Transverse colon (tissue), 4 donors: ENCODE results near the gene FOXN4. TPM values are rescaled to one million over a fixed set of nuclear protein-coding genes. Genes with fewer than 3 reads are reported as not detected.

ENCODE experiments used
- DNase-seq: peaks from one replicate; pipeline ENCODE4 v3.0.0-alpha.2; 2019
- H3K27ac ChIP-seq, 4 donors: fragments of 200-600 bp; sonication (generic); 2 replicates each; pipeline ENCODE4 v1.5.1; 2016 to 2018; ENCODE audit warnings: inconsistent platforms in 4 of 4
- H3K27me3 ChIP-seq: fragments of 200-600 bp; sonication (generic); 2 replicates; pipeline ENCODE4 v1.5.1; 2017; ENCODE audit warnings: inconsistent platforms
- H3K36me3 ChIP-seq, 4 donors: fragments of 200-600 bp; sonication (generic); 2 replicates each; pipeline ENCODE4 v1.5.1; 2017 to 2019; ENCODE audit warnings: inconsistent platforms in 4 of 4
- H3K4me1 ChIP-seq, 4 donors: fragments of 200-600 bp; sonication (generic); 2 replicates each; pipeline ENCODE4 v1.5.1; 2017 to 2020; ENCODE audit warnings: inconsistent platforms in 4 of 4
- H3K4me3 ChIP-seq, 4 donors: fragments of 200-600 bp; sonication (generic); 1 replicate in 1 of 4; 2 replicates in 3 of 4; pipeline versions ENCODE4 v1.5.1 to v1.6.1; 2017 to 2019; ENCODE audit warnings: inconsistent platforms in 4 of 4
- H3K9me3 ChIP-seq, 2 donors: fragments of 200-600 bp; sonication (generic); 2 replicates each; pipeline ENCODE4 v1.5.1; 2017 to 2019; ENCODE audit warnings: inconsistent platforms in 2 of 2
- CTCF ChIP-seq, 5 experiments: fragments of 200-600 bp in 3 of 5; fragments of 450-650 bp in 2 of 5; sonication (generic) in 3 of 5; IDR thresholded peaks; 1 replicate in 2 of 5; 2 replicates in 3 of 5; pipeline ENCODE4 v1.5.1; 2016 to 2017; ENCODE audit warnings: antibody characterized with exemption in 5 of 5, inconsistent platforms in 3 of 5, mild to moderate bottlenecking in 2 of 5, moderate library complexity in 1 of 5
- EP300 ChIP-seq: sonication (generic); formaldehyde crosslinking; IDR thresholded peaks from one replicate; pipeline ENCODE4 v1.6.1; 2017; ENCODE audit warnings: antibody characterized with exemption, low read depth
- POLR2A ChIP-seq: fragments of 450-650 bp; IDR thresholded peaks from one replicate; pipeline ENCODE4 v1.6.1; 2016; ENCODE audit warnings: antibody characterized with exemption, mild to moderate bottlenecking, moderate library complexity
- POLR2AphosphoS5 ChIP-seq, 3 donors: sonication (generic); formaldehyde crosslinking; IDR thresholded peaks; one replicate each; pipeline ENCODE4 v1.6.1; 2016; ENCODE audit warnings: antibody characterized with exemption in 3 of 3
- WGBS, 2 donors: methylation state at CpG; one replicate each; pipeline ENCODE4 v1.1.5; 2018; ENCODE audit warnings: low coverage in 1 of 2; 5-methylcytosine and 5-hydroxymethylcytosine counted together
- in situ Hi-C, 4 donors: fragments of 200-750 bp; cut with MboI; loops; one replicate each; pipeline versions ENCODE4 v1.15.0 to v1.15.1; 2017; ENCODE audit warnings: low sequenced_read_pairs in 3 of 4, low pct_ligation_motif_present in 1 of 4, low pct_unique_long_range_greater_than_20kb in 1 of 4
- intact Hi-C: fragments of 100-400 bp; cut with DNase I; formaldehyde crosslinking; loops from one replicate; pipeline ENCODE4 v1.15.1; 2023; ENCODE audit warnings: low total_unique reads
- total RNA-seq, 4 donors: library from RNA; depleted of rRNA; stranded (reverse); fragments of >200 nt; gene quantifications; one replicate each; pipeline ENCODE4 v1.1.0, GENCODE V29; 2016

Gene FOXN4, protein sequence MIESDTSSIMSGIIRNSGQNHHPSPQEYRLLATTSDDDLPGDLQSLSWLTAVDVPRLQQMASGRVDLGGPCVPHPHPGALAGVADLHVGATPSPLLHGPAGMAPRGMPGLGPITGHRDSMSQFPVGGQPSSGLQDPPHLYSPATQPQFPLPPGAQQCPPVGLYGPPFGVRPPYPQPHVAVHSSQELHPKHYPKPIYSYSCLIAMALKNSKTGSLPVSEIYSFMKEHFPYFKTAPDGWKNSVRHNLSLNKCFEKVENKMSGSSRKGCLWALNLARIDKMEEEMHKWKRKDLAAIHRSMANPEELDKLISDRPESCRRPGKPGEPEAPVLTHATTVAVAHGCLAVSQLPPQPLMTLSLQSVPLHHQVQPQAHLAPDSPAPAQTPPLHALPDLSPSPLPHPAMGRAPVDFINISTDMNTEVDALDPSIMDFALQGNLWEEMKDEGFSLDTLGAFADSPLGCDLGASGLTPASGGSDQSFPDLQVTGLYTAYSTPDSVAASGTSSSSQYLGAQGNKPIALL
- not detected for total RNA-seq

- Histone ChIP-seq H3K4me3 (peak within 1 kb of the TSS; percentile 18 to 58 (median 35)), H3K4me1 (peaks cover 6 to 20% (median 16%) of the 10 kb centered on the region in 4 donors), H3K9me3 (no peaks in the 10 kb centered on the region), H3K27ac (no peak within 1 kb of the TSS), H3K36me3 (no peaks in the 10 kb centered on the region), H3K27me3 (peaks cover 78% of the 10 kb centered on the region)
- DNase-seq = no peak
- intact Hi-C loops (no loop called here), in situ Hi-C loops (no loop called here)
- 10 to 21% methylated on average over 9 to 35 of the region's 43 CpGs for WGBS, 2 donors
- TF ChIP-seq POLR2A (no peak), CTCF (IDR thresholded peaks at IDR 0.05) (no peak), POLR2AphosphoS5 (IDR thresholded peaks at IDR 0.05) (no peak), EP300 (no peak)
These were observed at the start of gene FOXN4 for GRCh38 chr12:109308534-109309380. Gene FOXN4 (minus strand): TSS chr12:109309284. CDS start chr12:109308321, 963 bp downstream.

DNA sequence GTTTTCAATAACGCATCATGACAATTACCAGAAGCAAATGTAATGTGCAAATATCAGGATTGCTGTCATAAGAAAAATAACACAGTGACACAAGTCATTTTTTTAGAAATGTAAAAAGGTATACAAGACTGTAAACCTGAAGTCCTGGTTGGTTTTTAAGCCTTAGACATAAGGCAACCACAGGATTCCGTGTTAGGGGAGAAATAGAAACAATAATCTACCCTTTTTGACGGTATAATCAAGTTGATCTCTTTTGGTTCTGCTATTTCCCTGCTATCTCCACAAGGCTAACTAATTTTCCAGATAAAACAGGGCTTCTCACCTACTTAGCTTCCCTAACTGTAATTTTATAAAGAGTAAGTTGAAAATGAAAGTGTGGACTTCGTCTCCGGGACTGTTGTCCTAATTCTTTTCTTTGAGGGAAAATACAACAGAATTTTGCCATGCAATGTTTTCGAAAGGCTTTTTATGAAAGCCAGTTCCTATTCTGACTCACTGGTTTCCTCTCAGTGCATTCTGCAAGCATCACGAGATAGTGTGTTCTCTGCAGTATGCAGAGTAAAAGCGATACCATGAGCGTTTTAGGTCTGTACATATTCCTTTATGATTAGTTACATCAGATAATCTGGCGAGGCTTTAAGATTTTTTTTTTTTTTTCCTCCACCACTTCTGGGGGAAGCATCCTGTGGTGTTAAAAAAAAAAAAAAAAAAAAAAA is 49.2 kb upstream of the FOXN4 start:
- TF ChIP-seq EP300 (no peak), POLR2A (no peak), POLR2AphosphoS5 (IDR thresholded peaks at IDR 0.05) (no peak), CTCF (IDR thresholded peaks at IDR 0.05) (no peak)
- Histone ChIP-seq H3K27me3 (peaks cover 9% of the 10 kb centered on the region), H3K4me1 (no peaks in the 10 kb centered on the region), H3K4me3 (no peak overlapping the region), H3K9me3 (no peaks in the 10 kb centered on the region), H3K27ac (no peak overlapping the region), H3K36me3 (no peaks in the 10 kb centered on the region)
- WGBS, 2 donors = 52 to 61% methylated on average over 9 to 10 of the region's 10 CpGs
- no peak for DNase-seq
- in situ Hi-C loops (no loop called here), intact Hi-C loops (no loop called here)

GRCh38 chr12:109357032-109357431 is 47.9 kb upstream of the FOXN4 start:
- no peak for DNase-seq
- TF ChIP-seq CTCF (IDR thresholded peaks at IDR 0.05) = no peak
- no peak for TF ChIP-seq POLR2A
- no peak for TF ChIP-seq POLR2AphosphoS5 (IDR thresholded peaks at IDR 0.05)
- TF ChIP-seq EP300 = no peak
- no peaks in the 10 kb centered on the region for H3K9me3 ChIP-seq
- 40 to 50% methylated on average over 2 of the region's 2 CpGs for WGBS, 2 donors
- intact Hi-C loops (no loop called here), in situ Hi-C loops (no loop called here)
- H3K4me1 ChIP-seq = no peaks in the 10 kb centered on the region
- no peaks in the 10 kb centered on the region for H3K36me3 ChIP-seq
- H3K27ac ChIP-seq = no peak overlapping the region
- H3K4me3 ChIP-seq = no peak overlapping the region
- H3K27me3 ChIP-seq = peaks cover 11% of the 10 kb centered on the region
